H1 (cell line): Measurements from ENCODE around the gene SEC24A. TPM values are rescaled to one million over a fixed set of nuclear protein-coding genes. Genes with fewer than 3 reads are reported as not detected.

Experiments used
- BCL11A ChIP-seq, 2 experiments: IDR thresholded peaks; one replicate each; pipeline ENCODE4 v1.6.1; 2011; ENCODE audit warnings: low read depth in 2 of 2, low read length in 2 of 2, mild to moderate bottlenecking in 2 of 2
- CHD2 ChIP-seq: IDR thresholded peaks from 2 replicates; pipeline ENCODE4 v1.6.1; 2012; ENCODE audit warnings: low read length, improper control_type of control experiment
- GTF2F1 ChIP-seq: IDR thresholded peaks from 2 replicates; pipeline ENCODE4 v1.6.1; 2012; ENCODE audit warnings: low read depth, low read length, improper control_type of control experiment, borderline replicate concordance
- KDM1A ChIP-seq: fragments of 200-600, 300-600 bp; sonication (generic); IDR thresholded peaks from 2 replicates; pipeline ENCODE4 v1.7.1; 2016; ENCODE audit warnings: mild to moderate bottlenecking, low read length, borderline replicate concordance
- RAD21 ChIP-seq, 2 experiments: IDR thresholded peaks in 1 of 2; conservative IDR thresholded peaks in 1 of 2; 2 replicates each; pipeline ENCODE4 v1.6.1; 2011; ENCODE audit warnings: low read depth in 2 of 2, low read length in 2 of 2, improper control_type of control experiment in 1 of 2, inconsistent platforms in 1 of 2, mild to moderate bottlenecking in 1 of 2, moderate library complexity in 1 of 2
- SUZ12 ChIP-seq: fragments of 200-600 bp; sonication (generic); IDR thresholded peaks from 2 replicates; pipeline ENCODE4 v1.6.1; 2012; ENCODE audit warnings: mild to moderate bottlenecking, inconsistent platforms, low read length, moderate library complexity, mixed read lengths
- polyA plus RNA-seq, 7 experiments: library from polyadenylated mRNA; depleted of rRNA in 3 of 7; stranded (reverse) in 5 of 7; unstranded in 2 of 7; fragments of >200 nt in 5 of 7; fragments of 200-250 nt in 2 of 7; gene quantifications; 1 replicate in 5 of 7; 2 replicates in 1 of 7; 4 replicates in 1 of 7; pipeline versions ENCODE4 v1.2.1 to v1.2.3, GENCODE V29; 2011 to 2013; ENCODE audit warnings: missing spikeins in 2 of 7, mixed read lengths in 2 of 7
- total RNA-seq: library from RNA; stranded (reverse); fragmentation: NEBNext Ultra II Directional; extraction: Animal tissue kit (Norgen Biotek cat#: 25700); gene quantifications from 2 replicates; pipeline ENCODE4 v1.2.1, GENCODE V29; 2021

SEC24A gene
- total and polyA plus RNA-seq, 2 of the 8 experiments (the other 6 are each of a cell fraction or from before 2014, with no cell fraction given), result 18.8 to 33.7 TPM

- TF ChIP-seq KDM1A, result no peak
- TF ChIP-seq GTF2F1, result no peak
- no peak for TF ChIP-seq BCL11A (IDR thresholded peaks at IDR 0.05; ENCODE audit: low read depth in 2 of 2, low read length in 2 of 2)
- no peak for TF ChIP-seq RAD21 (IDR thresholded peaks at IDR 0.05 in 1 of 2, conservative IDR thresholded peaks at IDR 0.05 in 1 of 2; ENCODE audit: low read depth in 2 of 2, low read length in 2 of 2)
- no peak for TF ChIP-seq CHD2
- no peak for TF ChIP-seq SUZ12
Measured at GRCh38 chr5:134736173-134736812, 87.7 kb downstream of the SEC24A start (continued).
